Endodermal cell (in vitro differentiated cells): ENCODE data around the gene AKT3. TPM values are rescaled to one million over a fixed set of nuclear protein-coding genes. Genes with fewer than 3 reads are reported as not detected.
"Not testable (repeated sequence)": the region's sequence is repeated elsewhere in the genome, so short reads cannot be mapped to it uniquely, and the experiment has no call there.

Source experiments
- DNase-seq: peaks from one replicate; pipeline ENCODE4 v3.0.0-alpha.2; 2017
- H3K27ac ChIP-seq: 2 replicates; pipeline ENCODE4 v1.5.1; 2013; ENCODE audit warnings: mild to moderate bottlenecking, low read depth, low read length, moderate library complexity
- H3K27me3 ChIP-seq: 2 replicates; pipeline ENCODE4 v1.6.1; 2013; ENCODE audit warnings: mild to moderate bottlenecking, low read length, moderate library complexity; ENCODE audit not compliant: insufficient read depth, control insufficient read depth, poor library complexity, severe bottlenecking
- H3K36me3 ChIP-seq: 2 replicates; pipeline ENCODE4 v1.7.0; 2013; ENCODE audit warnings: mild to moderate bottlenecking, low read length, moderate library complexity; ENCODE audit not compliant: control insufficient read depth, insufficient read depth
- H3K4me1 ChIP-seq: one replicate; pipeline ENCODE4 v1.7.0; 2013; ENCODE audit warnings: low read length; ENCODE audit not compliant: control insufficient read depth, insufficient read depth
- H3K4me3 ChIP-seq: 2 replicates; pipeline ENCODE4 v1.5.1; 2013; ENCODE audit warnings: mild to moderate bottlenecking, low read length, moderate library complexity
- H3K9ac ChIP-seq: 2 replicates; pipeline ENCODE4 v1.6.1; 2013; ENCODE audit warnings: mild to moderate bottlenecking, low read length, moderate library complexity; ENCODE audit not compliant: poor library complexity, severe bottlenecking; ENCODE audit errors: extremely low read depth
- H3K9me3 ChIP-seq: 2 replicates; pipeline ENCODE4 v1.6.1; 2013; ENCODE audit warnings: mild to moderate bottlenecking, low read length, moderate library complexity; ENCODE audit not compliant: control insufficient read depth
- H3K27ac Mint-ChIP-seq: 2 replicates; pipeline ENCODE4 v1.8.0; 2020; ENCODE audit warnings: mixed read lengths
- H3K27me3 Mint-ChIP-seq: 2 replicates; pipeline ENCODE4 v1.8.0; 2021; ENCODE audit warnings: mild to moderate bottlenecking, mixed read lengths; ENCODE audit not compliant: insufficient read depth
- H3K36me3 Mint-ChIP-seq: 2 replicates; pipeline ENCODE4 v1.8.0; 2020; ENCODE audit warnings: low read depth, mixed read lengths
- H3K4me1 Mint-ChIP-seq: 2 replicates; pipeline ENCODE4 v1.8.0; 2020; ENCODE audit warnings: mixed read lengths
- H3K4me3 Mint-ChIP-seq: 2 replicates; pipeline ENCODE4 v1.8.0; 2020; ENCODE audit warnings: mild to moderate bottlenecking, moderate library complexity, mixed read lengths
- H3K9me3 Mint-ChIP-seq: 2 replicates; pipeline ENCODE4 v1.8.0; 2020; ENCODE audit warnings: mild to moderate bottlenecking, mixed read lengths
- WGBS, 2 experiments: methylation state at CpG; one replicate each; pipeline versions ENCODE4 v1.1.5 to v1.1.7; 2013; ENCODE audit warnings: missing lambda C conversion rate in 2 of 2, mixed read lengths in 1 of 2; ENCODE audit not compliant: insufficient coverage in 1 of 2, insufficient read length in 1 of 2; 5-methylcytosine and 5-hydroxymethylcytosine counted together
- total RNA-seq, 2 donors: library from RNA; stranded (reverse); fragmentation: NEBNext Ultra II Directional in 1 of 2; extraction: Animal tissue kit (Norgen Biotek cat#: 25700) in 1 of 2; gene quantifications; 2 replicates in 1 of 2; 3 replicates in 1 of 2; pipeline ENCODE4 v1.2.1, GENCODE V29; 2021
- TF ChIP-seq, protein P1 (sequence below): fragments of 200-600 bp; sonication (generic); conservative IDR thresholded peaks from 2 replicates; pipeline ENCODE4 v1.5.0; 2021; ENCODE audit warnings: antibody characterized with exemption, mild to moderate bottlenecking

Gene AKT3
- total RNA-seq, 2 donors from 2014 or later, result 38.2 to 49.1 TPM

DNA sequence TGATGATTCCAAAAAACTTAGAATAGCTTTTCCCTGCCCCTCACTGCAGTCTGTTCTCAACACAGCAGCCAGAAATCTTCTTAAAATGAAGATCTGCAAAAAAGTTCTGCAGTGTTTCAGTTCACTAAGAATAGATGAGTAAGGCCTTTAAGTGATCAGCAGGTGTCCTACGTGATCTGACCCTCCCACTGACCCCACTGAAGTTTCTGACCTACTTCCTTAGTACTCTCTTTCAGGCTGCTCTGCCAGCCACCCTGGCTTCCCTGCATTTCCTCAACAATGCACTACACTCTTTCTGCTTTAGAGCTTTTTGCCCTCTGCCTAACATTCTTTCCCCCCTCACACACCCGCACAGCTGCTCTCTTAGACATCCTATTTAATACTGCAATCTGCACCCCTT lies 182.5 kb downstream of the AKT3 start:
- no peaks in the 10 kb centered on the region for H3K27me3 ChIP-seq
- TF ChIP-seq, protein P1, sequence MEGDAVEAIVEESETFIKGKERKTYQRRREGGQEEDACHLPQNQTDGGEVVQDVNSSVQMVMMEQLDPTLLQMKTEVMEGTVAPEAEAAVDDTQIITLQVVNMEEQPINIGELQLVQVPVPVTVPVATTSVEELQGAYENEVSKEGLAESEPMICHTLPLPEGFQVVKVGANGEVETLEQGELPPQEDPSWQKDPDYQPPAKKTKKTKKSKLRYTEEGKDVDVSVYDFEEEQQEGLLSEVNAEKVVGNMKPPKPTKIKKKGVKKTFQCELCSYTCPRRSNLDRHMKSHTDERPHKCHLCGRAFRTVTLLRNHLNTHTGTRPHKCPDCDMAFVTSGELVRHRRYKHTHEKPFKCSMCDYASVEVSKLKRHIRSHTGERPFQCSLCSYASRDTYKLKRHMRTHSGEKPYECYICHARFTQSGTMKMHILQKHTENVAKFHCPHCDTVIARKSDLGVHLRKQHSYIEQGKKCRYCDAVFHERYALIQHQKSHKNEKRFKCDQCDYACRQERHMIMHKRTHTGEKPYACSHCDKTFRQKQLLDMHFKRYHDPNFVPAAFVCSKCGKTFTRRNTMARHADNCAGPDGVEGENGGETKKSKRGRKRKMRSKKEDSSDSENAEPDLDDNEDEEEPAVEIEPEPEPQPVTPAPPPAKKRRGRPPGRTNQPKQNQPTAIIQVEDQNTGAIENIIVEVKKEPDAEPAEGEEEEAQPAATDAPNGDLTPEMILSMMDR, result no peak
- H3K36me3 Mint-ChIP-seq, result peaks cover 8% of the 10 kb centered on the region
- H3K9ac ChIP-seq, result no peak overlapping the region
- H3K4me3 Mint-ChIP-seq, result no peak overlapping the region
- H3K27me3 Mint-ChIP-seq, result no peaks in the 10 kb centered on the region
- H3K4me1 Mint-ChIP-seq, result no peaks in the 10 kb centered on the region
- WGBS, 2 experiments, result 58 to 80% methylated on average over 2 of the region's 2 CpGs
- H3K27ac Mint-ChIP-seq, result no peak overlapping the region
- H3K36me3 ChIP-seq, result no peaks in the 10 kb centered on the region
- no peaks in the 10 kb centered on the region for H3K9me3 Mint-ChIP-seq
- no peaks in the 10 kb centered on the region for H3K4me1 ChIP-seq
- no peaks in the 10 kb centered on the region for H3K9me3 ChIP-seq
- H3K27ac ChIP-seq, result peak overlapping the region; percentile 6
- DNase-seq, result no peak
- no peak overlapping the region for H3K4me3 ChIP-seq

DNA sequence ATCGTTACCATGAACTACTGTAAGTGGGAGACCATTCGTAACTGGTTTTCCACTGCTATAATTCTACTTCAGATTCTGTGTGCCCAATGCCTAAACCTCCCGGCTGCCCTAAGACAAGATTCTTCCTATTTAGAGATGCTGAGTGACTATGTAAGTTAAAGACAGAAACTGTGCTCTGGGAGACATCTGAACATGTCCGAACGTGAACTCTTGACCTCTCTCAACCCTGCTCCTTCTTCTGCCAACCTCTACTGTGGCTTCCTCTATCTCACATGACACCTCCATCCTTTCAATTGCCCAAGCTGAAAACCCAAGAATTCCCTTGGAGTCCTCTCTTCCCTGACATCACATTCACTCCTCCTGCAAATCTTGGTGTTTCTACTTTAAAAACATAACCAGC lies 182.9 kb downstream of the AKT3 start:
- TF ChIP-seq, protein P1, result no peak
- H3K36me3 Mint-ChIP-seq, result peaks cover 8% of the 10 kb centered on the region

DNA sequence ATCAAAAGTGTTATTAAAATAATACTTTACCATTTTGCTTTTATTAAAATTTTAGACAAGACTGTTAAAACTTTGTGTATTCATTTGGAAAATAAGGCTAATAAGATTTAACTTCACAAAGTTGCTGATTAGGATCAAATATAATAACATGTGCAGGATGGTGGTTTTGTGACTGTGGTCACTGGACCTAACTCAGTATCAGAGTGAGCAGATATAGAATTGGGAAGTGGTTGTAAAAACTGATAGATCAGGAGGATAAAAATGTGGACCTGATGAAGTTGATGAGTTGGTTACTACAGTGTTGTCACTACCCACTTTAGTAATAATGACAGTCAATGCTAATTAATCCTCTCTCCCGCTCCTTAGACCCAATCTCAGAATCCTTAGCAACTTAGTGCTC lies 186.4 kb downstream of the AKT3 start:
- H3K9me3 Mint-ChIP-seq, result no peaks in the 10 kb centered on the region
- H3K27ac Mint-ChIP-seq, result no peak overlapping the region

More for the DNA sequence above, 182.9 kb downstream of the AKT3 start:
- no peak overlapping the region for H3K4me3 Mint-ChIP-seq
- Histone ChIP-seq H3K9me3 (no peaks in the 10 kb centered on the region), H3K36me3 (no peaks in the 10 kb centered on the region), H3K9ac (no peak overlapping the region), H3K4me1 (no peaks in the 10 kb centered on the region), H3K27ac (peak overlapping the region; percentile 6), H3K4me3 (no peak overlapping the region), H3K27me3 (no peaks in the 10 kb centered on the region)
- DNase-seq, result no peak
- WGBS, 2 experiments, result 90 to 96% methylated on average over 4 to 5 of the region's 5 CpGs
- no peaks in the 10 kb centered on the region for H3K4me1 Mint-ChIP-seq
- no peaks in the 10 kb centered on the region for H3K9me3 Mint-ChIP-seq
- no peak overlapping the region for H3K27ac Mint-ChIP-seq
- H3K27me3 Mint-ChIP-seq, result no peaks in the 10 kb centered on the region

DNA sequence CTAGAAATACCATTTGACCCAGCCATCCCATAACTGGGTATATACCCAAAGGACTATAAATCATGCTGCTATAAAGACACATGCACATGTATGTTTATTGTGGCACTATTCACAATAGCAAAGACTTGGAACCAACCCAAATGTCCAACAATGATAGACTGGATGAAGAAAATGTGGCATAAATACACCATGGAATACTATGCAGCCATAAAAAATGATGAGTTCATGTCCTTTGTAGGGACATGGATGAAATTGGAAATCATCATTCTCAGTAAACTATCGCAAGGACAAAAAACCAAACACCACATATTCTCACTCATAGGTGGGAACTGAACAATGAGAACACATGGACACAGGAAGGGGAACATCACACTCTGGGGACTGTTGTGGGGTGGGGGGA lies 187.9 kb downstream of the AKT3 start:
- not testable (repeated sequence) for H3K27ac ChIP-seq, H3K4me1 Mint-ChIP-seq, H3K9me3 ChIP-seq, H3K27me3 Mint-ChIP-seq, H3K4me3 ChIP-seq, H3K4me1 ChIP-seq, H3K4me3 Mint-ChIP-seq, DNase-seq, H3K27me3 ChIP-seq, H3K9me3 Mint-ChIP-seq, H3K36me3 ChIP-seq, H3K9ac ChIP-seq, H3K27ac Mint-ChIP-seq
- H3K36me3 Mint-ChIP-seq, result peaks cover 16% of the 10 kb centered on the region
- WGBS, 2 experiments, result no CpG with 5 or more reads among the region's 1 CpG

More for the DNA sequence above, 186.4 kb downstream of the AKT3 start:
- no peaks in the 10 kb centered on the region for H3K4me1 ChIP-seq
- H3K9ac ChIP-seq, result no peak overlapping the region
- no peak for DNase-seq
- H3K27ac ChIP-seq, result no peak overlapping the region
- Mint-ChIP-seq H3K36me3 (peaks cover 16% of the 10 kb centered on the region), H3K4me3 (no peak overlapping the region), H3K4me1 (no peaks in the 10 kb centered on the region), H3K27me3 (no peaks in the 10 kb centered on the region)
- TF ChIP-seq, protein P1, result no peak
- H3K36me3 ChIP-seq, result no peaks in the 10 kb centered on the region
- H3K4me3 ChIP-seq, result no peak overlapping the region
- 95 to 100% methylated on average over 1 of the region's 1 CpG for WGBS, 2 experiments
- H3K9me3 ChIP-seq, result no peaks in the 10 kb centered on the region
- no peaks in the 10 kb centered on the region for H3K27me3 ChIP-seq
